ENCODE results near the gene HECTD4.
"Not testable (repeated sequence)": the region's sequence is repeated elsewhere in the genome, so short reads cannot be mapped to it uniquely, and the experiment has no call there.

HECTD4 gene

DNA sequence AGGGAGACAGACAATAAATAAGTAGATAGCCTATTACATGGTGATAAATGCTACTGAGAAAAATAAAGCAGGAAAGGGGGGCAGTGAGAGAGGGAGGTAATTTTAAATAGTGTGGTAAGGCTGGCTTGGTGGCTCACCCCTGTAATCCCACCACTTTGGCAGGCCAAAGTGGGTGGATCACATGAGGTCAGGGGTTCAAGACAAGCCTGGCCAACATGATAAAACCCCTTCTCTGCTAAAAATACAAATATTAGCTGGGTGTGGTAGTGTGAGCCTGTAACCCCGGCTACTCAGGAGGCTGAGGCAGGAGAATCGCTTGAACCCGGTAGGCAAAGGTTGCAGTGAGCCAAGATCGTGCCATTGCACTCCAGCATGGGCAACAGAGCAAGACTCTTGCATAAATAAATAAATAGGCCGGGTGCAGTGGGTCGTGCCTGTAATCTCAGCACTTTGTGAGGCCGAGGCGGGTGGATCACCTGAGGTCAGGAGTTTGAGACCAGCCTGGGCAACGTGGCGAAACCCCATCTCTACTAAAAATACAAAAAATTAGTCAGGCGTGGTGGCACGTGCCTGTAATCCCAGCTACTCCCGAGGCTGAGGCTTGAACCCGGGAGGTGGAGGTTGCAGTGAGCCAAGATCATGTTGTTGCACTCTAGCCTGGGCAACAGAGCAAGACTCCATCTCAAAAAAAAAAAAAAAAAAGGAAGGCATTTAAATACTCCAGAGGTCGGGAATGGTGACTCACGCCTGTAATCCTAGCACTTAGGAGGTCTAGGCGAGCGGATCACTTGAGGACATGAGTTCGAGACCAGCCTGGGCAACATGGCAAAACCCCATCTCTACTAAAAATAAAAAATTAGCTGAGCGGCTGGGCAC, 271.2 kb downstream of the HECTD4 start:
- not testable (repeated sequence) for DNase-seq
